Heart right ventricle (tissue), 16 donors: ENCODE measurements around the gene RNF166. TPM values are rescaled to one million over a fixed set of nuclear protein-coding genes. Genes with fewer than 3 reads are reported as not detected.

Source experiments
- ATAC-seq, 8 donors: fragments of 200-7000 bp; cut with Tn5 transposase; one replicate each; pipeline ENCODE4 v1.9.1; 2020; ENCODE audit warnings: mild to moderate bottlenecking in 8 of 8, moderate library complexity in 8 of 8, moderate number of reproducible peaks in 1 of 8
- DNase-seq, 2 donors: peaks; one replicate each; pipeline ENCODE4 v3.0.0-alpha.2; 2020
- H3K27ac ChIP-seq, 10 donors: fragments of 200-600 bp; sonication (generic) in 2 of 10; one replicate each; pipeline versions ENCODE4 v1.5.0 to v1.8.0; 2020 to 2022; ENCODE audit warnings: mild to moderate bottlenecking in 3 of 10
- H3K27me3 ChIP-seq, 7 donors: fragments of 200-600 bp; one replicate each; pipeline ENCODE4 v1.8.0; 2021 to 2022; ENCODE audit warnings: mild to moderate bottlenecking in 2 of 7
- H3K36me3 ChIP-seq, 9 donors: fragments of 200-600 bp; sonication (generic) in 1 of 9; one replicate each; pipeline versions ENCODE4 v1.5.0 to v1.8.0; 2020 to 2022; ENCODE audit warnings: mild to moderate bottlenecking in 2 of 9
- H3K4me1 ChIP-seq, 9 donors: fragments of 200-600 bp; sonication (generic) in 1 of 9; one replicate each; pipeline versions ENCODE4 v1.5.0 to v1.8.0; 2020 to 2022; ENCODE audit warnings: mild to moderate bottlenecking in 4 of 9
- H3K4me3 ChIP-seq, 10 donors: fragments of 200-600 bp; sonication (generic) in 2 of 10; one replicate each; pipeline versions ENCODE4 v1.5.0 to v1.8.0; 2020 to 2022; ENCODE audit warnings: mild to moderate bottlenecking in 7 of 10, moderate library complexity in 2 of 10
- H3K9me3 ChIP-seq, 11 donors: fragments of 200-600 bp in 10 of 11; sonication (generic) in 2 of 11; one replicate each; pipeline versions ENCODE4 v1.5.0 to v1.8.0; 2013 to 2022; ENCODE audit warnings: mild to moderate bottlenecking in 2 of 11, control low read depth in 1 of 11, moderate library complexity in 1 of 11
- CTCF ChIP-seq, 9 donors: fragments of 200-600 bp; sonication (generic) in 2 of 9; IDR thresholded peaks; one replicate each; pipeline versions ENCODE4 v1.5.0 to v1.8.0; 2021 to 2022; ENCODE audit warnings: antibody characterized with exemption in 9 of 9, mild to moderate bottlenecking in 5 of 9, moderate library complexity in 1 of 9
- WGBS, 2 donors: extraction: QIAGEN DNeasy Blood & Tissue Kit; methylation state at CpG; one replicate each; pipeline ENCODE4 v1.1.7; 2013; ENCODE audit warnings: inconsistent platforms in 1 of 2; 5-methylcytosine and 5-hydroxymethylcytosine counted together
- intact Hi-C, 10 donors: fragments of 100-400 bp; cut with DNase I; formaldehyde crosslinking; loops; one replicate each; pipeline versions ENCODE4 v1.11.1 to v1.14.2; 2022
- polyA plus RNA-seq, 2 donors: library from polyadenylated mRNA; stranded (reverse); fragments of 200-250 nt; gene quantifications; one replicate each; pipeline ENCODE4 v1.2.3, GENCODE V29; 2013
- total RNA-seq, 10 donors: library from RNA; stranded (reverse); fragmentation: NEBNext Ultra II Directional in 3 of 10; extraction: Animal tissue kit (Norgen Biotek cat#: 25700) in 3 of 10; gene quantifications; one replicate each; pipeline versions ENCODE4 v1.2.1 to v1.2.4, GENCODE V29; 2021 to 2023
- donor health status: Arrhythmogenic right ventricular cardiomyopathy.
- donor health status: ischemic (EF 13 %, LVEDD 7.1; RV severe dilation, severe dysfunction).
- donor health status: healthy with polysubstance abuse.
- donor health status: DM: no; HTN: yes; CAD: no.
- donor health status: DM: no; HTN: no; CAD: no.
- donor health status: ischemic (EF 25% LVEDD 6.9; RV normal size, moderate dysfunction).
- donor health status: ischemic (EF 25% LVEDD 5.7; RV mildly dilated, moderate dysfunction).
- donor health status: healthy.
- donor health status: DM: yes; HTN: yes; CAD: no.
- donor health status: Ischemic cardiomyopathy.
- donor health status: ischemic (EF 35%, LVEDD 5.7; RV mildly dilated, moderate dysfunction).
- donor health status: nonischemic (EF 11% LVEDD 7.7; RV severe dilation, severe dysfunction).
- donor health status: DM: yes; HTN: yes; CAD: no.
- donor health status: PGD.
- donor health status: ischemic (EF 29% LVEDD 5.4; RV normal size, mild dysfunction).
- donor health status: nonischemic (EF 23%, LVEDD 6.1; RV moderate dilation, normal function).

Gene RNF166
- total and polyA plus RNA-seq, 12 donors, result 11.8 to 38.0 (median 14.3) TPM

- DNase-seq (peak; percentile 40 to 53), ATAC-seq (peak in 2 of 8 donors; percentile 6 to 7)
- intact Hi-C loops, result loop anchor here in 3 of 10 donors (5.0 to 10.0 kb wide), 2 partner anchors 41 to 129 kb away; partner anchors contain the start of genes ZC3H18 (in 2 of the 3) and MVD (in 1 of the 3)
- H3K4me3 ChIP-seq, result peak overlapping the region in 6 of 10 donors; percentile 12 to 99 (median 87)
- H3K27me3 ChIP-seq, result no peaks in the 10 kb centered on the region
- peaks cover 0 to 31% (median 10%) of the 10 kb centered on the region in 9 donors for H3K36me3 ChIP-seq
- H3K9me3 ChIP-seq, result no peaks in the 10 kb centered on the region
- peak overlapping the region in 9 of 10 donors; percentile 6 to 97 (median 83) for H3K27ac ChIP-seq
- TF ChIP-seq CTCF (IDR thresholded peaks at IDR 0.05), result no peak
- H3K4me1 ChIP-seq, result peaks cover 14 to 79% (median 62%) of the 10 kb centered on the region in 9 donors
- WGBS, 2 donors, result 60 to 65% methylated on average over 26 of the region's 26 CpGs
These were observed 2.5 kb downstream of the RNF166 start for GRCh38 chr16:88703486-88704309.

GRCh38 chr16:88702371-88703210 is 3.6 kb downstream of the RNF166 start:
- peaks cover 0 to 42% (median 18%) of the 10 kb centered on the region in 9 donors for H3K36me3 ChIP-seq
- 84 to 88% methylated on average over 31 of the region's 31 CpGs for WGBS, 2 donors
- no peak for DNase-seq

GRCh38 chr16:88701581-88702370 is 4.4 kb downstream of the RNF166 start:
- peak overlapping the region in 9 of 10 donors; percentile 6 to 99 (median 35) for H3K4me3 ChIP-seq
- H3K4me1 ChIP-seq, result peaks cover 7 to 69% (median 53%) of the 10 kb centered on the region in 9 donors

More at GRCh38 chr16:88702371-88703210, 3.6 kb downstream of the RNF166 start:
- no peak for ATAC-seq
- H3K4me3 ChIP-seq, result peak overlapping the region in 4 of 10 donors; percentile 77 to 99 (median 98)
- TF ChIP-seq CTCF (IDR thresholded peaks at IDR 0.05), result no peak
- H3K27me3 ChIP-seq, result no peaks in the 10 kb centered on the region
- H3K4me1 ChIP-seq, result peaks cover 14 to 77% (median 62%) of the 10 kb centered on the region in 9 donors
- no peaks in the 10 kb centered on the region for H3K9me3 ChIP-seq
- H3K27ac ChIP-seq, result peak overlapping the region in 9 of 10 donors; percentile 64 to 97 (median 83)
- intact Hi-C loops, result loop anchor here in 3 of 10 donors (5.0 to 10.0 kb wide), 2 partner anchors 40 to 128 kb away; partner anchors contain the start of genes ZC3H18 (in 2 of the 3) and MVD (in 1 of the 3)

More at GRCh38 chr16:88701581-88702370, 4.4 kb downstream of the RNF166 start:
- ATAC-seq (peak in 4 of 8 donors; percentile 1 to 31 (median 16)), DNase-seq (peak in 1 of 2 donors; percentile 45)
- no peaks in the 10 kb centered on the region for H3K9me3 ChIP-seq
- no peak for TF ChIP-seq CTCF (IDR thresholded peaks at IDR 0.05)
- peaks cover 0 to 50% (median 25%) of the 10 kb centered on the region in 9 donors for H3K36me3 ChIP-seq
- 63 to 65% methylated on average over 30 of the region's 30 CpGs for WGBS, 2 donors
- intact Hi-C loops, result loop anchor here in 3 of 10 donors (5.0 to 10.0 kb wide), 2 partner anchors 39 to 127 kb away; partner anchors contain the start of genes ZC3H18 (in 2 of the 3) and MVD (in 1 of the 3)
- H3K27me3 ChIP-seq, result no peaks in the 10 kb centered on the region
- peak overlapping the region; percentile 48 to 97 (median 81) for H3K27ac ChIP-seq
